Measurements from ENCODE around the gene KAZN.

KAZN gene

GRCh38 chr1:14668538-14668937, 70.1 kb downstream of the KAZN start:
- Mint-ChIP-seq H3K27me3 (peaks cover 7% of the 10 kb centered on the region), H3K4me3 (no peak overlapping the region), H3K27ac (no peak overlapping the region), H3K36me3 (no peaks in the 10 kb centered on the region), H3K9me3 (no peaks in the 10 kb centered on the region), H3K4me1 (no peaks in the 10 kb centered on the region)
- ATAC-seq (ENCODE audit: low read depth) (no peak), DNase-seq (ENCODE audit: low spot score in 2 of 2) (no peak)

DNA sequence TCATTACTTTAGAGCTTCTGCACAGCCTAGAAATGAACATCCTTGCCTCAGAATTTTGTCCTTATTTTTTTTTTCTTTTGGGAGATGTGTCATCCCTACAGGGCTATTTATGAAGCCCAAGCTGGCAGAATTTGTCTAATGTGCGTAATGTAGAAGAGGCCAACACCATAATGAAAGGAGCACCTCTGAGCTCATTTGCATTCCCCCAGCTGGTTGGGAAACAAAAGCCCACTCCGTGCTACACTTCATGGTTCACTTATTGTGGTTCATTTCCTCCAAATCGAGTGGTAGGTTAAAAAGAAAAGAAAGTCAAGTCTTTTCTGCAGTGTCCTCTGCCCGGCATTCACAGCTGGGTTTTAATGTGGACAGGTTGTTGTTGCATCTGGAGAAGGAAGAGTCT, 73.5 kb downstream of the KAZN start:
- peaks cover 4% of the 10 kb centered on the region for H3K9me3 Mint-ChIP-seq
- H3K4me3 Mint-ChIP-seq, result no peak overlapping the region
- DNase-seq (ENCODE audit: low spot score in 2 of 2), result no peak
- ATAC-seq (ENCODE audit: low read depth), result no peak
- H3K27ac Mint-ChIP-seq, result no peak overlapping the region
- no peaks in the 10 kb centered on the region for H3K36me3 Mint-ChIP-seq
- peaks cover 14% of the 10 kb centered on the region for H3K27me3 Mint-ChIP-seq
- H3K4me1 Mint-ChIP-seq, result no peaks in the 10 kb centered on the region

- Mint-ChIP-seq H3K4me3 (no peak overlapping the region), H3K27me3 (peaks cover 14% of the 10 kb centered on the region), H3K36me3 (no peaks in the 10 kb centered on the region), H3K27ac (no peak overlapping the region), H3K9me3 (peaks cover 4% of the 10 kb centered on the region), H3K4me1 (no peaks in the 10 kb centered on the region)
- ATAC-seq (ENCODE audit: low read depth), result no peak
- no peak for DNase-seq (ENCODE audit: low spot score in 2 of 2)
Observed at GRCh38 chr1:14674030-14674429, 75.5 kb downstream of the KAZN start.

- H3K9me3 Mint-ChIP-seq, result peaks cover 4% of the 10 kb centered on the region
- no peak overlapping the region for H3K27ac Mint-ChIP-seq
- ATAC-seq (ENCODE audit: low read depth) (no peak), DNase-seq (ENCODE audit: low spot score in 2 of 2) (no peak)
- no peak overlapping the region for H3K4me3 Mint-ChIP-seq
- peaks cover 11% of the 10 kb centered on the region for H3K27me3 Mint-ChIP-seq
- no peaks in the 10 kb centered on the region for H3K36me3 Mint-ChIP-seq
- H3K4me1 Mint-ChIP-seq, result no peaks in the 10 kb centered on the region
Observed at GRCh38 chr1:14676400-14676799, 77.9 kb downstream of the KAZN start.

DNA sequence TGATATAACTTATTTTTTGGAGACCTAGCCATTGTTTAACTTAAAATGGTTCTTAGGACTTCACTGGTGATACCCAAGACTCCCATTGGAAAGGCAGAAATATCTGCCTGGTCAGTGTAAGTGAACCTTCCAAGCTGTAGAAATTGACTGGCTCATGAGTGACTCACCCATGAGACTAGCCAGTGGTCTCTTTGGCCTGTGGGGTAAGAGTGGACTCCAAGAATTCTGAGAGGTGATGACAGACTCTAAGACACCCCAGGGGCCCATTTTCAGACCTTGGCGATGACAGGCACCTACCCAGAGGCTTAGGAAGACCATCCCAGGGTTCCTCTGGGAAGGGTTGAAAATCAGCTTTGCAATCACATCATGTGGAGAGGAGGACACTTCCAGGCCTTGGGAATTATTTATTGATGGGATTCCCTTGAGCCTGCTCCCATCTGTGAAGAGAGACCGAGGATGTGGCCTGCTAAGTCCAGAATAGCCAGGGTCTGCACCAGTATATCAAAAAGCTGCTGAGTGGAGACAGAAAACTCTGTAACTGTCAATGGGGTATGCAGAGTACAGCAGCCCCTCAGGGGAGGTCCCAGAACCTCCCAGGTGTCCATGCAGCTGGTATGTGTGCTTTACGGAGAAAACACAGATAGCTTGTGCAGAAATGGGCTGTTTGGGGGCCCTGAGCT, 78.9 kb downstream of the KAZN start:
- H3K4me1 Mint-ChIP-seq, result no peaks in the 10 kb centered on the region
- DNase-seq (ENCODE audit: low spot score in 2 of 2) (no peak), ATAC-seq (ENCODE audit: low read depth) (no peak)
- no peak overlapping the region for H3K27ac Mint-ChIP-seq
- no peaks in the 10 kb centered on the region for H3K36me3 Mint-ChIP-seq
- peaks cover 4% of the 10 kb centered on the region for H3K9me3 Mint-ChIP-seq
- H3K27me3 Mint-ChIP-seq, result peaks cover 10% of the 10 kb centered on the region
- no peak overlapping the region for H3K4me3 Mint-ChIP-seq

GRCh38 chr1:14678011-14678638, 79.6 kb downstream of the KAZN start:
- ATAC-seq (ENCODE audit: low read depth) (no peak), DNase-seq (ENCODE audit: low spot score in 2 of 2) (no peak)
- peaks cover 4% of the 10 kb centered on the region for H3K9me3 Mint-ChIP-seq

GRCh38 chr1:14679027-14679688, 80.7 kb downstream of the KAZN start:
- Mint-ChIP-seq H3K27ac (no peak overlapping the region), H3K27me3 (peaks cover 10% of the 10 kb centered on the region), H3K36me3 (no peaks in the 10 kb centered on the region), H3K4me1 (no peaks in the 10 kb centered on the region), H3K9me3 (peaks cover 4% of the 10 kb centered on the region), H3K4me3 (no peak overlapping the region)
- ATAC-seq (ENCODE audit: low read depth) (no peak), DNase-seq (ENCODE audit: low spot score in 2 of 2) (no peak)

More at GRCh38 chr1:14678011-14678638, 79.6 kb downstream of the KAZN start:
- H3K4me3 Mint-ChIP-seq, result no peak overlapping the region
- no peaks in the 10 kb centered on the region for H3K36me3 Mint-ChIP-seq
- no peaks in the 10 kb centered on the region for H3K4me1 Mint-ChIP-seq
- H3K27me3 Mint-ChIP-seq, result peaks cover 10% of the 10 kb centered on the region
- no peak overlapping the region for H3K27ac Mint-ChIP-seq

GRCh38 chr1:14681182-14681581, 82.7 kb downstream of the KAZN start:
- no peak for DNase-seq (ENCODE audit: low spot score in 2 of 2)
- Mint-ChIP-seq H3K27ac (no peak overlapping the region), H3K9me3 (peaks cover 10% of the 10 kb centered on the region), H3K27me3 (peaks cover 12% of the 10 kb centered on the region), H3K4me3 (no peak overlapping the region), H3K4me1 (no peaks in the 10 kb centered on the region), H3K36me3 (no peaks in the 10 kb centered on the region)
- ATAC-seq (ENCODE audit: low read depth), result no peak

DNA sequence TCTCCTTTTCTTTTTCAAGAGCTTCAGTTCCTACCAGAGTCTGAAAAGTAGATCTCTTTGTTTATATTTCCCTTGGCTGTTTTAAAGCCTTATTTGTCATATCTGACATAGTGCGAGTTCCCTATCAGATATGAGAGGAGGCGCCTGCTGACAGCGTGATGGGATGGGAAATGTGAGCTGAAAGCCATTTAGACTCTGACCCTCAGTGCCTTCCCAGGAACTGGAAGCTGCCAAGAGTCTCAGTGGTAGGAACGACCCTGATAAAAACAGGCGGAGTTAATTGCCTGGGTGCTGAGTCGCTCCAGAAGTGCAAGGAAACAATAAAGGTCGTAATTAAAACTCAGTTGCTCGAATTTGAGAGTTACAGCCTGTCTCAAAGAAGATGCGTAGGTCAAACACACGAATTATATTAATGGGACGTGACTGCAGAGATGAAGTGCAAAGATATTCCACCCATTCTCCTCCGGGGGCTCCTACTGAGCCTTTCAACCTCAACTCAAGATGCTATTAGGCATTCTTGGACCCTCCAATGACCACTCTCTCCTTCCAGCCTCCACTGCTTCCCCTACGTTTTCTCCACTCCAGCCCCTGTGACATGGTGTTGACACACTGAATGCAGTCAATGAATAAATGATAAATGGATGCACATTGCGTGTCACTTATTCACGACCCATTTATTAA, 84.6 kb downstream of the KAZN start:
- no peaks in the 10 kb centered on the region for H3K36me3 Mint-ChIP-seq
- no peak for DNase-seq (ENCODE audit: low spot score in 2 of 2)
- peaks cover 12% of the 10 kb centered on the region for H3K27me3 Mint-ChIP-seq
- no peaks in the 10 kb centered on the region for H3K4me1 Mint-ChIP-seq
- no peak overlapping the region for H3K4me3 Mint-ChIP-seq
- H3K9me3 Mint-ChIP-seq, result peaks cover 6% of the 10 kb centered on the region
- ATAC-seq (ENCODE audit: low read depth), result no peak
- H3K27ac Mint-ChIP-seq, result no peak overlapping the region

- no peaks in the 10 kb centered on the region for H3K36me3 Mint-ChIP-seq
- H3K27me3 Mint-ChIP-seq, result peaks cover 11% of the 10 kb centered on the region
- DNase-seq (ENCODE audit: low spot score in 2 of 2) (no peak), ATAC-seq (ENCODE audit: low read depth) (no peak)
- H3K9me3 Mint-ChIP-seq, result peaks cover 6% of the 10 kb centered on the region
- H3K27ac Mint-ChIP-seq, result no peak overlapping the region
- H3K4me1 Mint-ChIP-seq, result no peaks in the 10 kb centered on the region
- no peak overlapping the region for H3K4me3 Mint-ChIP-seq
Observed at GRCh38 chr1:14685078-14685477, 86.6 kb downstream of the KAZN start.

- DNase-seq (ENCODE audit: low spot score in 2 of 2), result no peak
- no peaks in the 10 kb centered on the region for H3K4me1 Mint-ChIP-seq
- H3K36me3 Mint-ChIP-seq, result no peaks in the 10 kb centered on the region
- H3K4me3 Mint-ChIP-seq, result no peak overlapping the region
- peaks cover 10% of the 10 kb centered on the region for H3K27me3 Mint-ChIP-seq
- no peak overlapping the region for H3K27ac Mint-ChIP-seq
- no peak for ATAC-seq (ENCODE audit: low read depth)
- H3K9me3 Mint-ChIP-seq, result peaks cover 6% of the 10 kb centered on the region
Observed at GRCh38 chr1:14686701-14687100, 88.2 kb downstream of the KAZN start.

DNA sequence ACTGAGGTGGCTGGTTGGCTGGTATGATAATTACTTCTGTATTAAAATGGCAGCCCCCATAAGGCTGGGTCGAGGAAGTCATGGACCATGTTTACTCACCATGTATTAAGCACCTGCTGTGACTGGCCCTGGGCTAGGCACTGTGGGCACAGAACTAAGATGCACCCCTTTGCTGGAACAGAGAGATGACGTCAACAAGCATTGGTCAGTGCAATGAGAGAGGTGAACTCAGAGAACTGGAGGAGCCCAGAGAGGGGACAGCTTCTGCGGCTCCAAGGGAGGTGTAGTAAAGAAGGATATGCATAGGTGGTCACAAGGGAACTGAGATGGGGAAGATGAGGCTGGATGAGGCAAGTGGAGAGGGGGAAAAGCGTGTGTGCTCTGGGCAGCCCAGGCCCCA, 88.7 kb downstream of the KAZN start:
- H3K4me3 Mint-ChIP-seq, result no peak overlapping the region
- peaks cover 10% of the 10 kb centered on the region for H3K27me3 Mint-ChIP-seq
- no peak overlapping the region for H3K27ac Mint-ChIP-seq

DNA sequence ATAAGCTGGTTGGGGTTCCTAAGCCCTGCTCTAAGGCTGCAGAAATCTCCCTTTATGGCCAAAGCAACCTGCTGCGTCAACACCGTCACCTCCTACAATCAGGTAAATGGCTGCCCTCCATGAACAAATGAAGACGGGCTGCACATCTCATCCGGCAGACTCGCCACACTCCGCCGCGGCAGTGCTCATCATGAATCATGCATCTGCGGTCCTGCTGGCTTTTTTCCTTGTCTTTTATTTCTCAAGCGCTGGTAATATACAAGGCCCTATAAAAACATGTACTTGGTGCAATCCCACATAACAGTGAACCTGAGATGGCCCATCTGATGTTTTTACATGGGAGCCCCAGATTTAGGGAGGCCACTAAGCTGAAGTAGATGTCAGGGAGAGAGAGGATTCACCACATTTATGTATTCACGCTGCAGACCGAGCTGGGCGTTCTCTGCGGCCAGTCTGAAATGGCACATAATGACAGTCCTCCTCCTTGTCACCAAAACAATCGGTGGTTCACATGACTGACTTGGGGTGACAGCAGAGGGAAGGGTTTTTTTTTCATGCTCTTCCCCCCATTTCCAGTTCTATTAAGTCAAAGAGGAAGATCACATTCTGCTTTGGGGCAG, 91.6 kb downstream of the KAZN start:
- no peak overlapping the region for H3K27ac Mint-ChIP-seq
- H3K27me3 Mint-ChIP-seq, result peaks cover 11% of the 10 kb centered on the region
- H3K4me1 Mint-ChIP-seq, result no peaks in the 10 kb centered on the region
- no peak overlapping the region for H3K4me3 Mint-ChIP-seq
- no peaks in the 10 kb centered on the region for H3K36me3 Mint-ChIP-seq
- DNase-seq (ENCODE audit: low spot score in 2 of 2), result no peak
- no peak for ATAC-seq (ENCODE audit: low read depth)
- H3K9me3 Mint-ChIP-seq, result peaks cover 1% of the 10 kb centered on the region

More for the DNA sequence above, 88.7 kb downstream of the KAZN start:
- no peak for DNase-seq (ENCODE audit: low spot score in 2 of 2)
- H3K9me3 Mint-ChIP-seq, result peaks cover 6% of the 10 kb centered on the region
- H3K4me1 Mint-ChIP-seq, result no peaks in the 10 kb centered on the region
- H3K36me3 Mint-ChIP-seq, result no peaks in the 10 kb centered on the region
- ATAC-seq (ENCODE audit: low read depth), result no peak

- H3K9me3 Mint-ChIP-seq, result no peaks in the 10 kb centered on the region
- ATAC-seq (ENCODE audit: low read depth) (no peak), DNase-seq (ENCODE audit: low spot score in 2 of 2) (no peak)
- H3K36me3 Mint-ChIP-seq, result no peaks in the 10 kb centered on the region
- no peaks in the 10 kb centered on the region for H3K4me1 Mint-ChIP-seq
- no peak overlapping the region for H3K4me3 Mint-ChIP-seq
- peaks cover 12% of the 10 kb centered on the region for H3K27me3 Mint-ChIP-seq
- H3K27ac Mint-ChIP-seq, result no peak overlapping the region
Observed at GRCh38 chr1:14693949-14694348, 95.5 kb downstream of the KAZN start.

Data from memory B cell (primary cell).